Measurements from ENCODE around the gene BCAS2.
A peak's percentile ranks its signal among the peaks of the same experiment; 100 is the strongest.
"Not testable (repeated sequence)": the region's sequence is repeated elsewhere in the genome, so short reads cannot be mapped to it uniquely, and the experiment has no call there.

BCAS2 gene

DNA sequence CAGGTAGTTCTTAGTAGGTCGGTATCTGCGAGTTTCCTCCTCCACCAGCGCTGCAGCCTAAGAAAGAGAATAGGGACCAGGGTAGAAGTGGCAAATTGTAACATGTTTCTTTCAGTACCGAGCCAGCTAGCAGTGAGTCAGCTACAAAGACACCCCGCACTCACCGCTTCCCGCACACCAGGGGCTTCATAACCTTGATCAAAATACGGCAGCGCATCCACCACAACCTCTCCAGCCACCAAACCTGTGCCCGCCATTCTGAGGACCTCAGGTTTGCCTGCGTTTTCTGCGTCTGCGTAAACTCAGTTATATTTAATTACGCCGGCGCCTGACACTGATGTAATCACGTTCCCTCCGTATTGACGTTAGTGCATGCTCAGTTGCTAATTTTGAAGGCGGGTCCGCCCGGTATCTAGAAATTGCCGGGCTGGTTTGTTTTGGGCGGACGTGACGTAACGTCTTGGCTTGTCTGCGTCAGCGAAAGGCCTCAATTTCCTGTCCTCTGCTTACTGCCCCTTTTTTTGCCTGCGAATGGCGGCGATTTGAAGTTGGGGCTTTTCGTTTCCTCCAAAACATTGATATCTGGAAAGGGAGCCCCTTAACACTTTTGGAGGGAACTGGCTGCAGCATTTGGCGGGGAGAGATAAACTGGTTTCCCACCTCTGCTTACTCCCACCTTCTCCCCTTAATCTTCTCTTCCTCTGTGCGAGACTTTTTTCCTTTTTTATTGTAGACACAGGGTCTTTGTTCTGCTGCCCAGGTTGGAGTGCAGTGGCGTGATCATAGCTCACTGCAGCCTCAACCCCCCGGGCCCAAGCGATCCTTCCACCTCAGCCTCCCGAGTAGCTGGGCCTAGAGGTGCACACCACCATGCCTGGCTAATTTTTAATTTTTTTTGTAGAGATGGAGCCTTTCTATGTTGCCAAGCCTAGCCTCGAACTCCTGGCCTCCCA is at the start of gene BCAS2:
Gene BCAS2, minus strand, starts transcription at position 281 of the 953 bp plus-strand sequence. Its CDS starts 24 bp downstream, at position 257.
- FAIRE-seq: peak; percentile 100

DNA sequence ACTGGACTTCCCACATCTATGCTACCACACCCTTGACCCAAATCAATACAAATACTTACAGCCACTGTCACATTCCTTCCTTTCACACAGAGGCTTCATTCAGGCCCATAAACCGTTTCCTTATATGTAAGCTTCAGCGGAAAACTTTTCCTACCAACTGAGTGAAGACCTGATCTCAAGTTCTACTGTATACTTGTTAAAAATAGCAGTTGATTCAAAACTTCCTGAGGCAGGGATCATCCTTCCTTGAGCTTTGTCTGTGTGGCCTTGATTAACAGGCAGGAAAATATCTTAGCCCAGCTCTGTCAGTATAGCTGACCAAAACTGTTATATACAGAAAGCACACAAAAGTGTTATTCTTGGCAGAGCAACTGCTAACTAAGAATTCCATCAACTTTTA is 45.7 kb upstream of the BCAS2 start:
- FAIRE-seq: no peak

DNA sequence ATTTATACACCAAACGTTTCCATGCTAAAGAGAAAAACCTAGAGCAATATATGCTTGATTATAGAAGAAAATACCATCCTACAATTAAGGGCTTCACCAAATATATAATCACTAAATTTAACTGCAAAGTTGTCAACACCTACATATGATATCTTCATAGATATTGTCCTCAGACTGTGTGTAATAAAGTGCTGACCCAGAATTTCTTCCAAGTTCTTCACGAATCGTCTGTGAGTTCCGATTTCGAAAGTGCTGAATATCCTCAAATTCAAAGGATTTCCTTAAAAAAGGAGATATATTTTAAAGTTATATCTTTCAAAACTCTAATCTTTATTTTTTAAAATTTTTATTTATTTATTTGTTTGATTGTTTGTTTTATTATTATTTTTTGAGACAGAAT is 41.9 kb upstream of the BCAS2 start:
- no peak for FAIRE-seq

DNA sequence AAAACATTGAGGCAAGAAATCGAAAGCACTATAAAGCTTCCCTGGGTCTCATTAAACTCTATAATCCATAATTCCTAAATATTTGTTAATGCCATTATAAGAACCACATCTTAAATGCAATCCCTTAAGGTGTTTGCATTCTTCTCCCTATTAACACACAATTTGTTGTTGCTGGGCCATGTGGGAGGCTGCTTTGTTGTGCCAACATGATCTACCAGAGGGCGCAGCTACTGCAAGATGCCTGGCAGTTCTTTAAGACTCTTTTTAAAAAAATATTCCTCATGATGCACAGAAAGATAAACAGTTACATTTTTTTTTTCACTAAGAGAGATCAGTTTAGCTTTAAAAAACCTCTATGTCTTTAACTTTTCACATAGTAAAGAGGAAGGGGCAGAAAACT is 39.0 kb upstream of the BCAS2 start:
- no peak for FAIRE-seq

DNA sequence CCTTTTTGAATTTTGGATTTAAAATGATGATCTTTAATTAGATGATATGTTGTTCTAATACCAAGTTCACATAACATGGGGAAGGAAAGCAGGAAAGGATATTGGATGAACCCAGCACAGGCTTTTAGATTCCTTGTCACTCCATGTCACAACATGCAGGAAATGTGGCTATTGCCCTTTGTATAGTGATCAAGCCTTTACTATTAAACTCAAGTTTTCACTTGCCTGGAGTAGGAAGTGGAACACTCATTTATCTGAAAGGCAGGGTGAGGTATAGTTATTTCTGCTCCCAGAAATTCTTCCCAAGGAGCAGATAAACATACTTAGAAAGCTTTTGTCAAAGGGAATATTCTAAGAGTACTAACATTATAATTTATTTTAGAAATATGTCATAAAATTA is 37.2 kb upstream of the BCAS2 start:
- no peak for FAIRE-seq

DNA sequence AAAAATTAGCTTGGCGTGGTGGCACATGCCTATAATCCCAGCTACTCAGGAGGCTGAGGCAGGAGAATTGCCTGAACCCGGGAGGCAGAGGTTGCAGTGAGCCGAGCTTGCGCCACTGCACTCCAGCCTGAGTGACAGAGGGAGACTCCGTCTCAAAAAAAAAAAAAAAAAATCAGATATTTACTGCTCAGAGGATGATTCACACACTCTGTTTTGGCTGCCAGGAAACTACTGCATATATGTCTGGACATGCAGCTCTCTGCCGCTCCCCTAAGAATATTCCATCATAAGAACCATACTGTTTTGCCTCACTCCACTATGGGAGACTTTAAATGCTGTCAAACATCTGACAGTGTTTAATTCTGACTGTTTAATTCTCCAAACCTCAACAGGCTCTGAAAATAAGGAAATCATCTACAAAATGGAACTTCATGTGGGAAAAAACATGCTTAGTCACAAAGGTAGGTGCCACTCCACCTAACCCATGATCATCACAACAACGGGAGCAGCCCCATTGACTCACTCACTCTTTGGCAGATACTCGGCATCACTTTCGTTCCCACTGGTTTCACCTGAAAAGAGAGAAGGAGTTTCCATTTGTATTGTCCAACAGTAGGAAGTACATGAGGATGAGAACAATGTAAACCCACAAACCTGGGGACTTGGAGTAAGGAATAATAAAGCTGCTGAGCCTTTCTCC is 29.3 kb upstream of the BCAS2 start:
- no peak for FAIRE-seq

DNA sequence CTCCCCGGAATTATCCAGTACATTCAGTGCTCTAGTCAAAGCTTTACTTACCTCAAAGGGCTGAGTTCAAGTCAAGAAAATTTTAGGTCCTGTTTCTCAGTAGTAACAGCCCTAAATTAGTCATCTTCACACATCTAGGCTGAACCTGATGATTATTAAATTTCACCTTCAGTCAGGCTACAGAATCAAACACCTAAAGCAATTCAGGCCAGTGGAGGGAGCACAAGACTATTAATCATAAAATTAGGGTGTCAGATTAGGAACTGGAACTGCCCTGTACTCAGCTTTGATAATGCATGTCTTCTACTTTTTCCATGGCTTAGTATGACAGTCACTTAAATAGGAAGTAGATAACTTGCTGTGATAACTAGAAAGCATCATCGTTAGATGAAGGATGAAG is 28.4 kb upstream of the BCAS2 start:
- no peak for FAIRE-seq

DNA sequence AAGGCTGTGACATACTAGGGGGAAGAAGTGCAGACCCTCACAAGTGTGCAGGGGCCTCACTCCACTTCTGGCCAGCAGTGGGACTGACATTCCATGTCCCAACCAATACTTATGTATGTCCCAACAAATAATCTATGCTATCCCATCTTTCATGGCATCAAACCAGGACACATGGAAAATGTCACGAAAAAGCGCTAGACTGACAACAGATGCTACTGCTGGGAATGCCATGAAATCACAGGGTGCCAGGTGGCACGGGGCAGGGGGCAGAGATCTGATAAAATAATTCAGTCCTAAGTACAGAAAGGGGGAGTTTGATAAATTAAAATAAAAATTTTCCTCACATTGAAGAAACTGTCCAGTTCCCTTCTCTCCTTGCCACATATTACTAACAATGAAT is 27.6 kb upstream of the BCAS2 start:
- no peak for FAIRE-seq

DNA sequence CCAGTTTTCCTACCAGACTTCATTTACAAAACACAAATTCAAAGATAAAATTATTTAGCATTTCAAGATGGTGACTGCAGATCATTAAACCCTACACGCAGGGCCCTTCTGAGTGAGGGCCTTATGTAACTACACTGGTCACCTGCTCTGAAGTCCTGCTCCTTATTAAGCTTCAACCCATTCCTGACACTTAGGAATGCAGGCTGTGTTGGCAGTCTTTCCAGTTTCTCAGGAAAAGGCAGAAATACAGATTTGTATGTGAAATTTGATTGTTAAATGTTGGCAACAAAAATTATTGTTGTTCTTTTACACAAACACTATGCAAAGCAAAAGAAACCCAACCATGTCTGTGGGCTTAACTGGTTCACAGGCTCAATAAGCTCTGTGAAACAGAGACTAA is 25.8 kb upstream of the BCAS2 start:
- no peak for FAIRE-seq

DNA sequence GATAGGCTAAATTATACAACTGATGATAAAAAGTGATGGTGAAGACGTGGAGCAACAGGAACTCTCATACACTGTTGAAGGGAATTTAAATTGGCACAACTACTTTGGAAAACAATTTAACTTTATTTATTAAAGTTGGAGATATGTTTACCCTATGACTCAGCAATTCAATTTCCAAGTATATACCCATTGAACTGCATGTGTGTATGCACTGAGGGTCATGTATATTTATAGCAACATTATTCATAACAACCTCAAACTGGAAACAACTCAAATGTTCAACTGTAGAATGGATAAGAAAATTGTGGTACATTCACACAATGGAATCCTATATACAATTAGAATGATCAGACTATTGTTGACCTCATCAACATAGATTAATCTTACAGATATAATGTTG is 16.5 kb upstream of the BCAS2 start:
- no peak for FAIRE-seq

DNA sequence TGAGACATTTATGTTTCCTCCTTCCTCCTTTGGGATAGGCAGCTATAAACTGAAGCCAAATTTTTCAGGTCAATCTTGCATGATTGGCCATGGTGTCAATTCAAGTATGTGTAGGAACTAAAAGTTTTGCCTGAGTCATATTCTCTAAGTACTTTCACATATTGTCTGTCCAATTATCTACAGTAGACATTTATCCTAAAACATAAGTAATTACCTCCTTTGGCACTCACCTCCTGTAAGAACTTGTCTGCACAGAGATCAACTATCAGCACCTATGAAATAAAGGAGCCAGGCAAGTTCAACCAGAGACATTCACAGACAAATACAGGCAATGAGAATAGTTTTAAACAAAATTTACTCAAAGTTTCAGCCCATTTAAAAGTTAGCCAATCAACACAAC is 14.2 kb upstream of the BCAS2 start:
- FAIRE-seq: no peak

DNA sequence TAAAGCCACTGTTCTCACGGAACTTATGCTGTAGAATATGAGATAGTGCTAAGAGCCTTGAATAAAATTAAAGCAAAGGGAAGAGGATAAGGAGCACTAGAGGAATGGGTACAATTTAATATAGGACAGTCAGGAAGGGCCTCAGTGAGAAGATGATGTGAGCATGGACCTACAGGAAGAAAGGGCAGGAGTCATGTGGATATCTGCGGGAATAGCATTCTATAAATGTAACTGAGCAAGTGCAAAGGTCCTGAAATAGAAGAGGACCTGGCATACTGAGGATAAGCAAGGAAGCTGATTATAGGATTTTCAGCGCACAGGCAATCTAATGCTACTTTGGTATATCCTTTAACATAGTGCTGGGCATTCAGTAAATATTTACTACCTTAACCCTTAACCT is 12.6 kb upstream of the BCAS2 start:
- FAIRE-seq: no peak

DNA sequence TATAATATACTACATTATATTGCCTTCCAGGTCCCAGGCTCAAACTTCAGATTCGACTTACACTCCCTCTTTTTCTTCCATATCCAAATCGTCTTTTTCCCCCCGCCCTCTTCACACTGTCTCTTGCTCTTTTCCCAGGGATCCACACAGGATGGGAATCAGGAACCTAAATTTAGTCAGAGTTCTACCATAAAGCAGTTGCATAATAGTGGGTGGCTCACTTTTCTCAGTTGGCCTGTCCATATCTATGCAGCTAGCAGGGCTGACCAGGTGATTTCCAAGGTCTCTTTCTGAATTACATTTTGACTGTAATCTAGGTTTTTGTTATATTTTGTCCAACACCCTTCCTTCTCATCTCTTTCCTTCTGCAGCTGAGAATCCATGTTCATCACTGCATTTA is 7.7 kb upstream of the BCAS2 start:
- FAIRE-seq: no peak

DNA sequence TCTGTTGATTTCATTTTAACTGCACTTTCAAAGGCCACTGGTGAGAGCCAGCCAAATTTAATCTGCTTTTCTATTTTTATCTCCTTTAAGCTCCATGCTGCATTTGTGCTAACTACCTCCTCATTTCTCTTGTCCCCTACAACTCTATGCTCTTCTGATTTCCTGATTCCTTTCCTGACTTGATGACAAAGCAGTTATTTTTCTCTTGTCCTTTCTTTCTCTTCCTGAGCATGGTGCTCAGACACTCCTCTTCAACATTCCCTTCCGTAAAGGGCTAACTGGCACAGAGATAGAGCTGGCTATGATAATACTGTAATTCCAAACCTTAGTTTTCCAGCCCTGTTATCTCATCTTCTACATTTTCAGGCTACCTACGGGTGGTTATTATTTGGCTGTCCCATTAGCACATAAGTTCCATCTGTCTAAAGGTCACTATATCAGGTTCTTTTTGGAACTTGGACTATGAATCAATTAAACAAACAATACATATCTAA is 6.8 kb upstream of the BCAS2 start:
- FAIRE-seq: no peak

DNA sequence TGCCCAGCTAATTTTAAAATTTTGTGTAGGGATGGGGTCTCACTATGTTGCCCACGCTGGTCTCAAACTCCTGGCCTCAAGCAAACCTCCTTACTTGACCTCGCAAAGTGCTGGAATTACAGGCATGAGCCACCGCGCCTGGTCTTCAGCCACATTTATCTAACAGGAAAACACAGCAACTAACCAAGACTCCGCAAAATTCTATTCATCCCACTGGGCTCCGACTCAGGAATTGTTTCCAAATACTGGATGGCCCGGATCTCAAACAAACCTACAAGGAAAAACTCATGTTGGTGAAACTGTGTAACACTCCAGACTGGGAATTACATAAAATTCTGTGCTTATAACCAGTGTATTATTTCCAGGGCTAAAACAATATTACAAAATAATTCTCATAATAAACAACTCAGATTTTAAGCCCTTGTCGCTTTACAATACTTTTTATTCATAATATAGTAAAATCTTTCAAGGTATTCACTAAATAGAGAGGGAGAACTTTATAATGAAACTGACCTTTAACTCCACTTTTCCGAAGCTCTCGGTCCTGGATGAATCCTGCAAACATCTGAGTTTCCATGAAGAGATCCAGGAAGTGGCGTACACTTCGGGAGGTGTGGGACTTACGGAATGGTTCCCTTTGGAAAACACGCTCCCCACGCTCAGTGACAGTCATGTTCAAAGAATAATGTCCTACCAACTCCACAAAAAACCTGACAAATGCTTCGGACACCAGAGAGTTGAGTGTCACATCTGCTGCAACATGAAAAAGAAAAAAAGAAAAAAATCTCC is 6.0 kb upstream of the BCAS2 start:
- no peak for FAIRE-seq

DNA sequence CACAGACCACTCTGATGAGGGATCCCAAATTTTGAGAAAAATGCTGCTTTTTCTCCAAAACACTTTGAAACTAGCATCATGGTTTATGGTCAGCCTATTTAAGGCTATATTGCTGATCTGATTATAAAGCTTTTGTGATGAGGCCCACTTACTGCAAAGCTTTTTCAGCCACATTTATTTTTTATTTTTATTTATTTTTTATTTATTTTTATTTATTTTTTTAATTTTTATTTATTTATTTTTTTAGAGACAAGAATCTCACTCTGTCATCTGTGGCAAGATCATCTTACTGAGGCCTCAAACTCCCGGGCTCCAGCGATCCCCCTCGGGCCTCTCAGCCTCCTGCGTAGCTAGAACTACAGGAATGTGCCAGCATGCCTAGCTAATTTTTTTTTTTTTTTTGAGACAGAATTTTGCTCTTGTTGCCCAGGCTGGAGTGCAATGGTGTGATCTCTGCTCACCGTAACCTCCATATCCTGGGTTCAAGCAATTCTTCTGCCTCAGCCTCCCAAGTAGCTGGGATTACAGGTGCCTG is 5.2 kb upstream of the BCAS2 start:
- no peak for FAIRE-seq

DNA sequence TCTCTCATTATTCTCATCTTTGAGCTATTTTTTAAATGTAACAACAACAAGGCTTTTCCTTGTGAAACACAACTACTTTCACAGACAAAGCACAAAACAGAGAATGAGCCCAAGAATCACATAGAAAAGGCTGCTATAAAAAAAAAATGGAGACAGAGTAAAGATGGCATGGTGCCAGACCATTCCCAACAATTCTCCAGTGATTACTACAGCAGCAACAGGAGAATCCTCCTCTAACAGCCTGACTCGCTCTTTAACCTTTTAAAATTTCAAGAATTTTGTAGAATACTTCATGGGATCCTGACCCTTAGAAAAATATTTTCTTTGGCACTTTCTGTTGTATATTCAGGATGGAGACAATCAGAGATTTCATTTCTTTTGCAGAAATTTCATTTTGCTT is 3.8 kb upstream of the BCAS2 start:
- FAIRE-seq: no peak

DNA sequence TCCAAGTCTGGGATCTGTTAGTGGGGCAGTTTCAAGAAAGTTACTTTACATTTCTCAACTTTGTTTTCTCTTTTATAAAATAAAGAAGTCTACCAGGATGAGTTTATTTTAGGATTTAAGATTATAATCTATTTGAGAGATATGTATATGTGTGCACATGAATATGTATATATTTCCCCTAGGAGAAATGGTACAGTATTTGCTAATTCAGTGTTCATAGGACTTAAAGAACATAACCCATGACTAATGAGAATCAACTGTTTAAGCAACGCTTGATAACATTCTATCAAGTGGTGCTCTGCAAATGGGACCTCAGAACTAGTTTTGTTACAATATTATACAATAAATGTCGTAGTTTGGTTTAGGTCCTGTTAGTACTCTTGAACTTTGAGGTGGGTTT is 7.0 kb downstream of the BCAS2 start:
- no peak for FAIRE-seq

DNA sequence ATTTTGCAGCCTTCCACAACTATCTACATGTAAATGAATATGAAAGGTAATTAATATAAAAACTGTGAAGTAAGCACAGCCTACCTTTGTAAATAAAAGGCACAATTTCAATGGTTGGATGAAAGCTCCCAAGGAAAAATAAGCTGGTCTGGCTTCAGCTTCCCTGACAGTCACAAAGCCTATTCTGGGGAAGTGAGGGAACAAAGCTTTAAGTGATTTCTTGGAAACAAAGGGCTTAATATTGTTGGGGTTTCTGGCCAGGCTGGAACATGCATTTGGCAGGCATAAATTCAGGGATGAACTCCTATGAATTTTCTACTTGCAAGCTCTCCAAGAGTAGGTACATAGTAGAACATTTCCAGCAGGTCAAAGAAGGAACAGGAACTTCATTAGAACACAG is 17.3 kb downstream of the BCAS2 start:
- FAIRE-seq: no peak

DNA sequence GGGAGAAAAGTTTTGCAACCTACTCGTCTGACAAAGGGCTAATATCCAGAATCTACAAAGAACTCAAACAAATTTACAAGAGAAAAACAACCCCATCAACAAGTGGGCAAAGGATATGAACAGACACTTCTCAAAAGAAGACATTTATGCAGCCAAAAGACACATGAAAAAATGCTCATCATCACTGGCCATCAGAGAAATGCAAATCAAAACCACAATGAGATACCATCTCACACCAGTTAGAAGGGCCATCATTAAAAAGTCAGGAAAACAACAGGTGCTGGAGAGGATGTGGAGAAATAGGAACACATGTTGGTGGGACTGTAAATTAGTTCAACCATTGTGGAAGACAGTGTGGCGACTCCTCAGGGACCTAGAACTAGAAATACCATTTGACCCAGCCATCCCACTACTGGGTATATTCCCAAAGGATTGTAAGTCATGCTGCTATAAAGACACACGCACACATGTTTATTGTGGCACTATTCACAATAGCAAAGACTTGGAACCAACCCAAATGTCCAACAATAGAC is 18.4 kb downstream of the BCAS2 start:
- not testable (repeated sequence) for FAIRE-seq

DNA sequence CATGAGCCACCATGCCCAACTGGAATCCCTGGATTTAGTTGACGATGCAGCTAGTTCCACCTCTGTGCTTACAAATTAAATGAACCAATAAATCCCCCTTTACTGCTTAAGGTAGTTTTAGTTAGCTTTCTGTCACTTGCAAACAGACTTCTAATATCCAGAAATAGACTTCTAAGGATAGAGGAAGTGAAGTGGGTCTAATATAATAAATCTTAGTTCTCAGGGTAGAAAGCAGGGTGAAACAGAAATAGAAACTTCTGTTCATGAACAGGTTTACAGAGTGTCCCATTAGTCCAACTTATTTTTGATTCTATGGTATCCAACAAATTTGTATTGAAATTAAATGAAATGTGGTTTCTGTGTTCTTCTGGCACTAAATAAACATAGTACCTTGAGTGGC is 20.1 kb downstream of the BCAS2 start:
- no peak for FAIRE-seq

DNA sequence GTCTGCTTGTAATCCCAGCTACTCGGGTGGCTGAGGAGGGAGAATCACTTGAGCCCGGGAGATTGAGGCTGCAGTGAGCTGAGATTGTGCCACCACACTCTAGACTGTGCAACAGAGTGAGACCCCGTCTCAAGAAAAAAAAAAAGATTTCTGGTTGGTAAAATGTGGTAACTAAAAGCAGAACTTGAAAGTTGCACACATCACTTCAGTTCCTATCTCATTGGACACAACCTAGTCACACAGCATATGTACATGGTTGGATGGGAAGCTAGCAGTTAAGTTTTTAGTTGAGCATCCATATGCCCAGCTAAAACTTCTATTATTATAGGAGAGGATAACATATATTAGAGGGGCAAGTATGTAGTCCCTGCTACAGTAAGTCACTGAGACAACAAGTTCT is 22.1 kb downstream of the BCAS2 start:
- no peak for FAIRE-seq

DNA sequence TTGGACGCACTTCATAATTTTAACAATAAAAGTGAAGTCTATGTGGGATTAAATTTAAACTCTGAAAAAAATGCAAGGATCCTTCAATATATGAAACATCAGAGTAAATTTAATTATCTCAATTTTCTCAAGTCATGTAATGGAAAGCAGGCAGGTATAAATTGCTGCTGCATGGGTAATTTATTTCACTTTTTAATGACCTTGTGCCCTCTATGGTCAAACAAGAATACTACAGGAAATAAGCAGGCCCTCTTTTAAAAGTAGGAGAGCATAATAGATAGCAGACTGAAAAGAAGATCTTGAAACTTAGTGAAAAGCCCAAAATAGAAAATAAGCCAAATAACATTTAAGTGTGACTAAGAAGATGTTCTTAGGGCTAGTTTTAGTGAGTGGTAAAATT is 22.9 kb downstream of the BCAS2 start:
- FAIRE-seq: peak; percentile 79
